ENCODE results near the gene CAMK4.
"Not testable (repeated sequence)": the region's sequence is repeated elsewhere in the genome, so short reads cannot be mapped to it uniquely, and the experiment has no call there.

CAMK4 gene

GRCh38 chr5:111261610-111262009 lies 37.4 kb downstream of the CAMK4 start:
- no peak for DNase-seq

- DNase-seq = no peak
Measured at GRCh38 chr5:111262153-111262552, 38.0 kb downstream of the CAMK4 start.

- no peak for DNase-seq
Measured at GRCh38 chr5:111262815-111263214, 38.6 kb downstream of the CAMK4 start.

GRCh38 chr5:111266491-111266890 lies 42.3 kb downstream of the CAMK4 start:
- DNase-seq = no peak

- DNase-seq = no peak
Measured at GRCh38 chr5:111268300-111268699, 44.1 kb downstream of the CAMK4 start.

GRCh38 chr5:111271885-111272284 lies 47.7 kb downstream of the CAMK4 start:
- no peak for DNase-seq

- no peak for DNase-seq
Measured at GRCh38 chr5:111277061-111277460, 52.9 kb downstream of the CAMK4 start.

GRCh38 chr5:111278858-111279504 lies 54.8 kb downstream of the CAMK4 start:
- no peak for DNase-seq

- DNase-seq = no peak
Measured at GRCh38 chr5:111280282-111280951, 56.2 kb downstream of the CAMK4 start.

GRCh38 chr5:111282798-111283197 lies 58.6 kb downstream of the CAMK4 start:
- DNase-seq = no peak

GRCh38 chr5:111284825-111285224 lies 60.6 kb downstream of the CAMK4 start:
- no peak for DNase-seq

- DNase-seq = no peak
Measured at GRCh38 chr5:111294551-111294950, 70.4 kb downstream of the CAMK4 start.

GRCh38 chr5:111295649-111296048 lies 71.5 kb downstream of the CAMK4 start:
- DNase-seq = no peak

- DNase-seq = no peak
Measured at GRCh38 chr5:111296570-111296969, 72.4 kb downstream of the CAMK4 start.

- DNase-seq = no peak
Measured at GRCh38 chr5:111299067-111299481, 74.9 kb downstream of the CAMK4 start.

- DNase-seq = no peak
Measured at GRCh38 chr5:111299831-111300432, 75.7 kb downstream of the CAMK4 start.

- DNase-seq = no peak
Measured at GRCh38 chr5:111301264-111301663, 77.1 kb downstream of the CAMK4 start.

GRCh38 chr5:111302043-111302442 lies 77.9 kb downstream of the CAMK4 start:
- not testable (repeated sequence) for DNase-seq

- no peak for DNase-seq
Measured at GRCh38 chr5:111308951-111309350, 84.8 kb downstream of the CAMK4 start.

GRCh38 chr5:111309384-111309783 lies 85.2 kb downstream of the CAMK4 start:
- DNase-seq = no peak

GRCh38 chr5:111310711-111311620 lies 86.8 kb downstream of the CAMK4 start:
- DNase-seq = no peak

GRCh38 chr5:111311666-111312065 lies 87.5 kb downstream of the CAMK4 start:
- DNase-seq = no peak

GRCh38 chr5:111313017-111313724 lies 89.0 kb downstream of the CAMK4 start:
- DNase-seq = no peak
